Adrenal gland (tissue), 12 donors: ENCODE data around the gene DMC1. TPM values are rescaled to one million over a fixed set of nuclear protein-coding genes. Genes with fewer than 3 reads are reported as not detected.
"Not testable (repeated sequence)": the region's sequence is repeated elsewhere in the genome, so short reads cannot be mapped to it uniquely, and the experiment has no call there.

ENCODE experiments used
- DNase-seq, 7 donors: peaks; one replicate each; pipeline ENCODE4 v3.0.0-alpha.2; 2019 to 2020
- H3K27ac ChIP-seq, 5 donors: fragments of 200-600 bp; sonication (generic) in 4 of 5; 1 replicate in 3 of 5; 2 replicates in 2 of 5; pipeline versions ENCODE4 v1.5.1 to v1.8.0; 2016 to 2020; ENCODE audit warnings: mild to moderate bottlenecking in 1 of 5
- H3K27me3 ChIP-seq: fragments of 200-600 bp; 2 replicates; pipeline ENCODE4 v1.8.0; 2021
- H3K36me3 ChIP-seq, 2 donors: fragments of 200-600 bp; replicated peaks in 1 of 2; 1 replicate in 1 of 2; 2 replicates in 1 of 2; pipeline versions ENCODE4 v1.5.1 to v1.8.0; 2018 to 2022
- H3K4me1 ChIP-seq, 2 donors: fragments of 200-600 bp; replicated peaks in 1 of 2; 1 replicate in 1 of 2; 2 replicates in 1 of 2; pipeline versions ENCODE4 v1.5.1 to v1.8.0; 2018 to 2021
- H3K4me3 ChIP-seq, 4 donors: fragments of 200-600 bp; sonication (generic) in 3 of 4; one replicate each; pipeline ENCODE4 v1.5.1; 2016 to 2018
- H3K9me3 ChIP-seq, 3 donors: fragments of 200-600 bp; sonication (generic) in 1 of 3; replicated peaks in 1 of 3; 1 replicate in 2 of 3; 2 replicates in 1 of 3; pipeline versions ENCODE4 v1.5.1 to v1.8.0; 2016 to 2021
- POLR2A ChIP-seq, 2 donors: fragments of 450-650 bp; IDR thresholded peaks; one replicate each; pipeline ENCODE4 v1.6.1; 2017; ENCODE audit warnings: antibody characterized with exemption in 2 of 2, mild to moderate bottlenecking in 2 of 2, moderate library complexity in 1 of 2
- WGBS, 4 donors: extraction: QIAGEN DNeasy Blood & Tissue Kit in 2 of 4; methylation state at CpG; one replicate each; pipeline versions ENCODE4 v1.1.5 to v1.1.7; 2013 to 2017; 5-methylcytosine and 5-hydroxymethylcytosine counted together
- intact Hi-C, 2 donors: fragments of 100-400 bp; cut with DNase I; formaldehyde crosslinking; loops; one replicate each; pipeline versions ENCODE4 v1.14.1 to v1.15.0; 2022 to 2023
- polyA plus RNA-seq, 3 donors: library from polyadenylated mRNA; stranded (reverse); fragments of 200-250 nt in 2 of 3; fragments of 350-450 nt in 1 of 3; fragmentation: Illumina TruSeq in 1 of 3; extraction: RNeasy Lipid Tissue Mini Kit (QIAGEN cat#74804) in 1 of 3; gene quantifications; one replicate each; pipeline ENCODE4 v1.2.3, GENCODE V29; 2013 to 2014
- total RNA-seq, 9 donors: library from RNA; depleted of rRNA in 4 of 9; stranded (reverse); fragments of >200 nt in 4 of 9; fragments of 120-200 nt in 1 of 9; fragmentation: NEBNext Ultra II Directional in 1 of 9; extraction: Animal tissue kit (Norgen Biotek cat#: 25700) in 1 of 9; gene quantifications; one replicate each; pipeline versions ENCODE4 v1.1.0 to v1.2.4, GENCODE V29; 2013 to 2023
- TF ChIP-seq, protein P1 (sequence below), 6 experiments: fragments of 450-650 bp in 4 of 6; fragments of 200-600 bp in 2 of 6; sonication (generic) in 1 of 6; IDR thresholded peaks; 1 replicate in 5 of 6; 2 replicates in 1 of 6; pipeline versions ENCODE4 v1.5.1 to v1.8.0; 2016 to 2021; ENCODE audit warnings: antibody characterized with exemption in 6 of 6, mild to moderate bottlenecking in 2 of 6, moderate library complexity in 1 of 6
- donor health status: healthy with polysubstance abuse.
- donor health status: Bipolar disorder and iron deficiency.
- donor health status: DM: yes; HTN: yes; CAD: no.
- donor health status: DM: no; HTN: no; CAD: no.
- donor health status: DM: no; HTN: no; CAD: no.
- donor health status: DM: yes; HTN: yes; CAD: no.

Gene DMC1
- total and polyA plus RNA-seq, 12 donors = 0.08 to 28.9 (median 0.51) TPM; not detected in 2

DNA sequence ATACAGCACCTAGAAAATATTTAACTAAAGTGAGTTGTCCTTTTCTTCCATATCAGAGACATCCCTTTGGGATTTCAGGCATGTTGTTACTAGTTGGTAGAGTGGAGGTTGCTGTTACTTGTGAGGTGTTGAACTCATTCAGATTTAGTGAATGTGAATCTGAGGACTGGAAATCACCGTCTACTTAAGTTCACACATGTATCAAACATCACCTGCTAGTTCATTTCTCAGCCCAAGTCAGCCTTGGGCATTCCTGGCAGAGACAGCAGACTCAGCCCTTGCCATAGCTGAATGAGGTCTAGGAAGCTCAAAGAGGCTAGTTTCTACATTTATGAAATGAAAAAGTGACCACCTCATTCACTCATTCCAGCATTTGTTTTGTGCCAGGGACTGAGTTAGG, 92.4 kb downstream of the DMC1 start:
- Histone ChIP-seq H3K36me3 (peaks cover 0 to 23% of the 10 kb centered on the region in 2 donors), H3K4me1 (no peaks in the 10 kb centered on the region), H3K4me3 (no peak overlapping the region), H3K27me3 (no peaks in the 10 kb centered on the region), H3K9me3 (no peaks in the 10 kb centered on the region), H3K27ac (no peak overlapping the region)
- intact Hi-C loops = no loop called here
- TF ChIP-seq, protein P1, sequence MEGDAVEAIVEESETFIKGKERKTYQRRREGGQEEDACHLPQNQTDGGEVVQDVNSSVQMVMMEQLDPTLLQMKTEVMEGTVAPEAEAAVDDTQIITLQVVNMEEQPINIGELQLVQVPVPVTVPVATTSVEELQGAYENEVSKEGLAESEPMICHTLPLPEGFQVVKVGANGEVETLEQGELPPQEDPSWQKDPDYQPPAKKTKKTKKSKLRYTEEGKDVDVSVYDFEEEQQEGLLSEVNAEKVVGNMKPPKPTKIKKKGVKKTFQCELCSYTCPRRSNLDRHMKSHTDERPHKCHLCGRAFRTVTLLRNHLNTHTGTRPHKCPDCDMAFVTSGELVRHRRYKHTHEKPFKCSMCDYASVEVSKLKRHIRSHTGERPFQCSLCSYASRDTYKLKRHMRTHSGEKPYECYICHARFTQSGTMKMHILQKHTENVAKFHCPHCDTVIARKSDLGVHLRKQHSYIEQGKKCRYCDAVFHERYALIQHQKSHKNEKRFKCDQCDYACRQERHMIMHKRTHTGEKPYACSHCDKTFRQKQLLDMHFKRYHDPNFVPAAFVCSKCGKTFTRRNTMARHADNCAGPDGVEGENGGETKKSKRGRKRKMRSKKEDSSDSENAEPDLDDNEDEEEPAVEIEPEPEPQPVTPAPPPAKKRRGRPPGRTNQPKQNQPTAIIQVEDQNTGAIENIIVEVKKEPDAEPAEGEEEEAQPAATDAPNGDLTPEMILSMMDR (IDR thresholded peaks at IDR 0.05) = no peak
- no peak for TF ChIP-seq POLR2A (IDR thresholded peaks at IDR 0.05)
- 55 to 82% (median 70%) methylated on average over 1 of the region's 1 CpG for WGBS, 4 donors
- DNase-seq = peak in 1 of 7 donors; percentile 38

DNA sequence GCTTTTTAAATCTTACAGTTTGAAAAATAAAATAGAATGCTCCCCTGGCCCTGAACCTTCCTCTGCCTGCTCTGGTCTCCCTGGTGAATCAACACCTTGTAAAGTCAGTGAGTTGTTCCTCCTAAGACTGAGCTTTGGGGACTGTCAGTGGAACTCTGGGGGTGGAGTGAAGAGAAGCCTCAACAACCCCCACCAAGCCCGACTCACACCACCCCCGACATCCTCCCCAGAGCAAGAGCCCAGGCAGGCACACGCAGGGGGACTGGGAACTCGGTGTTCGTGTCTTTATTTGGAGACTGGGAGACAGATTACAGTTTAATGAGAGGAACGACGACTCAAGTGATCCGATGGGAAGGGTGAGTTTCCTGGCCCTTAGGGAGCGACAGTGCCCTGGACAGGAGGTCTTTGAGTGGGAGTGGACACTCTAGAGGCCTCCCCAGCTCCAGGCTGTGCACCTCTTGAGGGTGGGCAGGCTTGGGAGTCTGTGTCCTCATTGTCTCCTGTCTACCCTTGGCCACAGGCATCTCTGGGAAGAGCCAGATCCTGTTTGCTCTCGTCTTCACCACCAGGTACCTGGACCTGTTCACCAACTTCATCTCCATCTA, 95.9 kb downstream of the DMC1 start:
- WGBS, 4 donors = 63 to 83% (median 75%) methylated on average over 9 to 10 of the region's 10 CpGs
- intact Hi-C loops = no loop called here
- TF ChIP-seq POLR2A (IDR thresholded peaks at IDR 0.05) = no peak
- TF ChIP-seq, protein P1 (IDR thresholded peaks at IDR 0.05) = no peak
- no peak for DNase-seq
- Histone ChIP-seq H3K9me3 (no peaks in the 10 kb centered on the region), H3K4me1 (no peaks in the 10 kb centered on the region), H3K4me3 (no peak overlapping the region), H3K27ac (no peak overlapping the region), H3K27me3 (no peaks in the 10 kb centered on the region), H3K36me3 (no peaks in the 10 kb centered on the region)

DNA sequence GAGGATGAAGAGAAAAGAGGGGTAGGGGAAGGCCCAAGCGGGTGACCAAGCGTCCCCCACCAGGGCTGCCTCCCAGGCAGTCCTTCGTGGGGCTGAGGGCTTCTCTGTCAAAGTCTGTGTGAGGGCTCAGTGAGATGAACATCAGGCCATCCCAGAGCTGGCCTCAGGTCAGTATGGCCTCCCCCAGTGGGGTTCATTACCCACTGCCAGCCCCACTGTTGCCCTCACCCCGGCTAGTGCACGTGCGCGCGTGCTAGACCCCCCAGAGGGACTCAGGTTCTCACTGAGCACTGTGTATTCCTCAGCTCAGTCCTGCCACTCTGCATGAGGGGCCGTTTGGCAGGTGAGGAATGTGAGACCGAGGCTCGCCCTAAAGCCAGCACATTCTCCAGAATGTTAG, 98.7 kb downstream of the DMC1 start:
- H3K27me3 ChIP-seq = peaks cover 3% of the 10 kb centered on the region
- no peak for DNase-seq
- intact Hi-C loops = no loop called here
- no peaks in the 10 kb centered on the region for H3K9me3 ChIP-seq
- no peak overlapping the region for H3K4me3 ChIP-seq
- no peaks in the 10 kb centered on the region for H3K36me3 ChIP-seq
- WGBS, 4 donors = 86 to 90% (median 86%) methylated on average over 6 to 11 of the region's 11 CpGs
- H3K4me1 ChIP-seq = peaks cover 0 to 11% of the 10 kb centered on the region in 2 donors
- TF ChIP-seq, protein P1 (IDR thresholded peaks at IDR 0.05) = no peak
- TF ChIP-seq POLR2A (IDR thresholded peaks at IDR 0.05) = no peak
- no peak overlapping the region for H3K27ac ChIP-seq

DNA sequence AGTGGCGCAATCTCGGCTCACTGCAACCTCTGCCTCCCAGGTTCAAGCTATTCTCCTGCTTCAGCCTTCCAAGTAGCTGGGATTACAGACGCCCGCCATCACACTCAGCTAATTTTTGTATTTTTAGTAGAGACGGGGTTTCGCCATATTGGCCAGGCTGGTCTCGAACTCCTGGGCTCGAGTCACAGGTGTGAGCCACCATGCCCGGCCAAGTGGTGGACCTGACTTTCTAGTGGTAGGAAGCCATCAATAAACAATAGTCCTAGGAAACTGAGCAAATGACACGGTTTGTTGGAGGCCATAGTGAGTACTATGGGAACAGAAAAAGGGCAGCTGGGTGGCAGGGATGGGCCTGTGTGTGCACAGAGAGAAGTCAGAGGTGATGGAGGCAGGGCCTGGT, 99.8 kb downstream of the DMC1 start:
- H3K4me3 ChIP-seq, H3K27ac ChIP-seq, H3K36me3 ChIP-seq, DNase-seq, intact Hi-C loops, H3K9me3 ChIP-seq, H3K27me3 ChIP-seq: not testable (repeated sequence)
- peaks cover 0 to 11% of the 10 kb centered on the region in 2 donors for H3K4me1 ChIP-seq
- 87 to 95% (median 94%) methylated on average over 10 of the region's 10 CpGs for WGBS, 4 donors

DNA sequence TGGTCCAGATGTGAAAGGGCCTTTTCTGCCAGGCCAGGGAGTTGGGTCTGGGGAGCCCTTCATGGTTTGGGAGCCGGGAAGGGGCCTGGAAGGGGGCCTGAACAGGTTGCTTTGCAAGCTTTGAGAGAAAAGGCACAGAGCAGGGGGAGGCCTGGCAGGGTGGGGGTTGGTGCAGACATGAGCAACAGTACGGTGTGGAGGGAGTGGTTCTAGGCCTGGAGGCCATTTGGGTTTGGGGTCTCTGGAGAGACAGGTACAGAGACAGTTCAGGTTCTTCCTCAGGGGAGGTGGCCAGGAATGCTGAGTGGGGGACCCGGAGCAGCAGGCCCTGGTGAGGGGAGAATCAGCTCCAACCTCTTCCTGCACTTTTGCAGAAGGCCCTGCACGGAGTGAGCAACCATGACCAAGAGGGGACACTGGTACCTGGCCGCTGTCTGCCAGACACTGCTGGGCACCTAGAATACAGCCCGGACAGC, 100.6 kb downstream of the DMC1 start:
- no peak overlapping the region for H3K4me3 ChIP-seq
- no peaks in the 10 kb centered on the region for H3K36me3 ChIP-seq
- no peaks in the 10 kb centered on the region for H3K9me3 ChIP-seq
- H3K27me3 ChIP-seq = peaks cover 3% of the 10 kb centered on the region
- DNase-seq = no peak
- H3K27ac ChIP-seq = no peak overlapping the region
- peaks cover 0 to 11% of the 10 kb centered on the region in 2 donors for H3K4me1 ChIP-seq
- TF ChIP-seq, protein P1 (IDR thresholded peaks at IDR 0.05) = no peak
- no peak for TF ChIP-seq POLR2A (IDR thresholded peaks at IDR 0.05)
- intact Hi-C loops = no loop called here
- 91 to 98% (median 95%) methylated on average over 6 of the region's 6 CpGs for WGBS, 4 donors
